ENCODE data around the gene ANKLE1.

Gene ANKLE1, protein sequence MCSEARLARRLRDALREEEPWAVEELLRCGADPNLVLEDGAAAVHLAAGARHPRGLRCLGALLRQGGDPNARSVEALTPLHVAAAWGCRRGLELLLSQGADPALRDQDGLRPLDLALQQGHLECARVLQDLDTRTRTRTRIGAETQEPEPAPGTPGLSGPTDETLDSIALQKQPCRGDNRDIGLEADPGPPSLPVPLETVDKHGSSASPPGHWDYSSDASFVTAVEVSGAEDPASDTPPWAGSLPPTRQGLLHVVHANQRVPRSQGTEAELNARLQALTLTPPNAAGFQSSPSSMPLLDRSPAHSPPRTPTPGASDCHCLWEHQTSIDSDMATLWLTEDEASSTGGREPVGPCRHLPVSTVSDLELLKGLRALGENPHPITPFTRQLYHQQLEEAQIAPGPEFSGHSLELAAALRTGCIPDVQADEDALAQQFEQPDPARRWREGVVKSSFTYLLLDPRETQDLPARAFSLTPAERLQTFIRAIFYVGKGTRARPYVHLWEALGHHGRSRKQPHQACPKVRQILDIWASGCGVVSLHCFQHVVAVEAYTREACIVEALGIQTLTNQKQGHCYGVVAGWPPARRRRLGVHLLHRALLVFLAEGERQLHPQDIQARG

DNA sequence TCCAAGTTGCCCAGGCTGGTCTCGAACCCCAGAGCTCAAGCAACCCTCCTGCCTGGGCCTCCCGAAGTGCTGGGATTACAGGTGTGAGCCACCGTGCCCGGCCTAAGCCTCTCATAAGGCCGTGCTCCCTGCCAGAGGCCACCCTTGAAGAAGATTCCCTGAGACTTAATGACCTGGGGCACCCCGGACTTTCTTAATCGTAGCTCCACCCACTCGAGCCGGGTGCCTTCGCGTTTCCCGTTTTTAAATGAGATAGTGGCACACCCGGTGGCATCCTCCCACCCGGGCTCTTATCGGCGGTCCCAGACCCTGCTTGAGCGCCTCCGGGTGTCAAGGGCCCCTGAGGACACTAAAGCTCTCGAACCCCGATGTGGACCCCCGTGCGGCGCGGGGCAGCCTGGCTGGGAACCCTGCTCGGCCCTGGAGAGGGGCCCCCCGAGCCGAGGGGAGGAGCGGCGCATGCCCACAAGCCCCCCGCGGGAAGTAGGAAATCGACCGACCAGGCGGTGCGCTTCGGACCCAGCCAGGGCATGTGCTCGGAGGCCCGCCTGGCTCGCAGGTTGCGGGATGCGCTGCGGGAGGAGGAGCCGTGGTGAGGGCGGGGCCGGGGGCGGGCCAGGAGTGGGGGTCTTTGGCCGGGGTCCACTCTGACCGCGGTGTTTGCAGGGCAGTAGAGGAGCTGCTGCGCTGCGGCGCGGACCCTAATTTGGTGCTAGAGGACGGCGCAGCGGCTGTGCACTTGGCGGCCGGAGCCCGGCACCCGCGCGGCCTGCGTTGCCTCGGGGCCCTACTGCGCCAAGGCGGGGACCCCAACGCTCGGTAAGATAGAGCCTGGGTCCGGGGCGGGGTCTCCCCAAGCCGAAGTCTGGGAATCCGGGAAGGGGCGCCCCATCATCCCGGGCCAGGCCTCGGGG, at the start of gene ANKLE1:
Gene ANKLE1, plus strand, starts transcription at position 511 of the 914 bp plus-strand sequence. Its CDS starts 20 bp downstream, at position 531.
- no peak for DNase-seq (ENCODE audit: low read depth)

DNA sequence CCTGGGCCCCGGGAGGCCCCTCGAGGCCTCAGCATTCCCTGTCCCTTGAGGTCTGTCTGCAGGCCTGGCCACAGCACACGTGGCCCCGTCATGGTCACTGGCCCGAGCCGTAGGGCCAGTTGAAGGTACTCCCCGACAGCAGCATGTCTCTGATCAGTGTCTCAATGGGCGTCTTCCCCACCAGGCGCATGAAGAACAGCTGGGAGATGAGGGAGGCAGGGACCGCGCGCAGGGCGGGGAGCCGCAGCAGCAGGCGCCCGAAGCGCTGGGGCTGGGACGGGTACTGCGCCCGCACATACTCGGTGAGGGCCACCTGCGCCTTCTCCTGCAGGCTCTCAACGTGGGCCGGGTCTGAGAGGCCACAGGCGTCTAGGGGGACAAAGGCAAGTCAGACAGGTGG, 49.4 kb upstream of the ANKLE1 start:
- no peak for DNase-seq (ENCODE audit: low read depth)

DNA sequence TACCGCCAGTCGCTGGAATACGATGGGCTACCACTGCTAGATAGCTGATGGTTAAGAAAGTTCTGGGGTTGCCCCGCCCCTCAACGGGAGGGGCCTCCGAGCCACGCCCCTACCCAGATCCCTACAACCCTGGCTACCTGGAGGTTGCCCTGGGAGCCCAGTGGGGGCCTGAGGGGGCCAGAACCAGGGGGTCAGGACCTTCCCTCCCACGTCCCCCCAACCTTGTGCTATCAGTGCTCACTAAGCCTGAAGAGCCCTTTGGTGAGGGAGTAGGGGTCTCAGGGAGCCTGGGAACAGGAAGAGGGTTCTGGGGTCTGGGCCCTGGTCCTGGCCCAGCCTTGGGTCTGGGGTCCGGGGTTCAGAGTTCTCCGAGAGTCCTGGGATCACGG, 46.8 kb upstream of the ANKLE1 start:
- no peak for DNase-seq (ENCODE audit: low read depth)

DNA sequence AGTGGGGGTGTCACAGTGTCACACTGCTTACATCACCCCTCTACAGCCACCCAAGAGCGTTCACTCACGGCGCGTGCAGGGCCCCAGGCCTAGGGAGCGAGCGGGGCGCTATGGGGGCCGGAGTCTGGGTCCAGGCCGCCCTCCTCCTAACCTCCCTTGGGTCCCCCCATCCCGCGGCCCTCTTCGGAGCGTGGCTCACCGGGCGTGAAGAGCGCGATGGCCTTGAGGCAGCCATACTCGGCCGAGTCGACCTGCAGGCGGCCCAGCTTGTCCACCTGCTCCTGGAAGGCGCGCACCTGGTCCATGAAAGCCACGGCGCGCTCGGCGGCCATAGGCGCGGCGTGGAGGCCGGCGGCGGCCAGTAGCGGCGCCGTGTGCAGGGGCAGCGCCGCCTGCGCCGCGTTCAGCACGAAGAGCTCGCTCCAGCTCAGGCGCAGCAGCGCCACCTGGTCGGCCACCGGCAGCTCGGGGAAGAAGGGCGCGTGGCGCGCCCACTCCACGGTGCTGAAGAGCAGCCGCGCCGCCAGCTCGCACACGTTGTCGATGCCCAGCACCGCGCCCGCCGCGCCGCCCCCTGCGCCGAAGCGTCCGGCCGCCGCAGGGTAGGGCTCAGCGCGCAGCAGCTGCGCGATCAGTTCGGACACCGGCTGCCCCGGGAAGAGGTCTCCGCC, 46.3 kb upstream of the ANKLE1 start:
- DNase-seq (ENCODE audit: low read depth) = peak; percentile 41

DNA sequence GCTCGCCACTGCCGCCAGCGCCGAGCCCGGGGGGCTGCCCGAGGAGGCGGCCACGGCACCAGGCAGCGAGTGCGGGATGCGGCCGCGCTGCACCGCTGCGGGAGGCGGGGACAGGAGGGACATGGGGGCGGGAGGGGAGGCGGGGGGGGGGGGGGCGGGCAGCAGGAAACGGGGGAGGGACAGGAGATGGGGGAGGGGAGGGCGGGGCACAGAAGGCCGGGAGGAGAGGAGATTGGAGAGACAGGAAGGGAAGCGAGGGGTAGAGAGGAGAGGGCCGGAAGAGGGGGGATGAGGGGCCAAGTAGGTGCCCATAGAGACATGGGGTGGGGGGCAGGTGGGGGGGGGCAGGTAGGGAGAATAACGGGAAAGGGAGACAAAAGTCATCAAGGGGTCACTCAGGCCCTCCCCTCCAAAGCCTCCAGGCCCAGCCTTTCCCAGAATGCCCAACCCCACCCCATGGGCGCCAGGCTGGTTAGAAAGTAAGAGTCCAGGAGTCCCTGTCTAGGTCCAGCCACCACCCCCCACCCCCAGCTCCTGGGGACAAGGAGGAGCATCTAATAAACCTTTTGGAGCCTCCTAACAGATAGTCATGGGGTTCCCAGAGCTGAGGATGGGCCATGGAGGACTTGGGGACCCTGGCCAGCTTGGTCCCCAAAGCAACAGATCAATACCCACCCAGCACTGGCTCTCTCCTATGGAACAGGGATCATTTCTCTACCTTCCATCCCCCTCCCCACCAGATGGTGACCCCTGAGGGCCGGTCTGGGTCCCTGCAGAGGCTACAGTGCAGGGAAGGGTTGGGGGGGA, 45.5 kb upstream of the ANKLE1 start:
- DNase-seq (ENCODE audit: low read depth) = no peak

DNA sequence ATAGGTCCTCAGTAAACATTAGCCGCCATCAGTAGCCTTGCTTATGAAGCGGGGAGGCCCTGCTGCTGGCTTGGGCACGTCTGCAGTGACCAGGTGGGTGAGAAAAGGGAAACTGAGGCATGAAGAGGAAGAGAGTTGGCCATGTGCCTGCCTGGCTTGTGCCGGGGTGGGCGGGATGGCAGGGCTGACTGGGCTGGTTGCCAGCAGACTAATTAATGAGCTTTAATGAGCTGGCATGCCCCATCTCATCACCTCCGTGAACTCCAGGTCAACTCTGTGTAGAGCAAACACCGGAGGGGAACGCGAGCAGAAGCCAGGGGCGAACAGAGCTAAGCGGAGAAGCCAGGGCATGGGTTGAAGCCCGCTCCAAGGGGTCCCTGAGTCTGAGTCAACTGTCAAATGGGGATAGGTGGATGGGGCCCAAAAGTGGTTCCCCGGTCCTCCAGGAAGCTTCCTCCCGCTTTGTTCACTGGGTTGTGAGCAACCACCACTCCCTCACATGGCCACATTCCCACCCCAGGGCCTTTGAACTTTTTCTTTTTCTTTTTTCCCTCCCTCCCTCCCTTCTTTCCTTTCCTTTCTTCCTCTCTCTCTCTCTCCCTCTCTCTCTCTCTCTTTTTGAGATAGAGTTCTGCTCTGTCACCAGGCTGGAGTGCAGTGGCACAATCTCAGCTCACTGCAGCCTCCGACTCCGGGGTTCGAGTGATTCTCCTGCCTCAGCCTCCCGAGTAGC, 44.7 kb upstream of the ANKLE1 start:
- no peak for DNase-seq (ENCODE audit: low read depth)

DNA sequence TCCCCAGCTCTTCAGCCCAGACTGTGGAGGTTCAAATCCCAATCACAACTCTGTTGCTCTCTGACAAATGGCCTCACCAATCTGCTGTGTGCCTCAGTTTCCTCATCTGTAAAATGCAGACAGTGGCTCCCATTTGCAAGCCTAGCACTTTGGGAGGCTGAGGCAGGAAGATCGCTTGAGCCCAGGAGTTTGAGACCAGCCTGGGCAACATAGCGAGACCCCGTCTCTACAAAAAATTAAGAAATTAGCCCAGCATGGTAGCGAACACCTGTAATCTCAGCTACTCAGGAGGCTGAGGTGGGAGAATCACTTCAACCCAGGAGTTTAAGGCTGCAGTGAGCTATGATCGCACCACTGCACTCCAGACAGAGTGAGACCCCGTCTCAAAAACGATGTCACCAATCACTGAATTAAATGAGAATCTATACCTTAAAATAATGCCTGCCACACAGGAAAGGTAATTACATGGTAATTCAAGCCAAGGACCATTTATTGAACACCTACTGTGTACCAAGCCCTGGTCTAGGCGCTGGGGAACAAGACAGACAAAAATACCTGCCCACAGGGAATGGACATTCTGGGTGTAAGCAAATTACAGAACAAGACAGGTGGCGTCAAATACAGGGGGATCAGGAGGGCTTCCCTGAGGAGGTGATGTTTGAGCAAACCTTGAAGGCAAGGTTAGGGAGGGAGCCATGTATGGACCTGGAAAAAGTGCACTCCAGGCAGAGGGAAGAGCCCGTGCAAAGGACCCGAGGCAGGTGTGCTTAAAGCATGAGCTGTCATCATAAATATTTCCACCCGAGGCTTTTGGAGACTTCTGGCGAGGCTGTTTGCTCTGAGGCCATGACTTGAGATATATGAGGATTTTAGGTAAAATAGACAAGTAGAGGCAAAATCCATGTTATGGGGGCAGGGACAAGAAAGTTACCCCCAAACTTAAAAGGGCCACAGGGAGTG, 43.7 kb upstream of the ANKLE1 start:
- DNase-seq (ENCODE audit: low read depth) = no peak

DNA sequence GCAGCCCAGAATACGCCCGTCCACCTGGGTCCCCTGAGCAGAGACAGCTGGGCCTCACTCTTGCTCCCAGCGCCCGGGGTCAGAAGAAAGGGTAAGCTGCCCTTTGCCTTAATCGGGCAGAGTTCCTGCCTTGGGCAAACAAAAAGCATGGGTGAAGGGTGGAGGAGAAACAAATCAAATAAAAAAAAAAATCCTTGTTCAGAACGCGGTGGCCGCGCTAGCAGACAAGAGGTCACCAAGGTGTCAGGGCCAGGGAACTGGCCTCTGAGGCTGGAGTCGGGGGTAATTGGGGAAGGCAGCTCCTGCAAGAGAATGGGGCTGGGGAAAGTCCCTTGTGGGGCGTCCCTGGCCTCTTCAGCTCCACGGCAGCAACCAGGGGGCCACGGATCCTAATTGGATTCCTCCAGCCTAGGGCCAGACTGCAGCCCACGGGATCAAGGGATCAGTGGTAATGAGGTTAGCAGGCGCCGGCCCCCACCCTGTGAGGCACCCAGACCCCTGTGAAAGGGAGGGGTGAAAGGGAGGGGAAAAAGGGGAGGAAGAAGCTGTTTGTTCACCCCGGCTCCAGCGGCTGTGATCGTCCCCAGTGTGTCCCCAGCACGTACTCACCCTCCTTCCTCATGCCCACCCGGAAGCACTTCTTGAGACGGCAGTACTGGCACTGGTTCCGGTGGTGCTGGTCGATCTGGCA, 41.5 kb upstream of the ANKLE1 start:
- no peak for DNase-seq (ENCODE audit: low read depth)

DNA sequence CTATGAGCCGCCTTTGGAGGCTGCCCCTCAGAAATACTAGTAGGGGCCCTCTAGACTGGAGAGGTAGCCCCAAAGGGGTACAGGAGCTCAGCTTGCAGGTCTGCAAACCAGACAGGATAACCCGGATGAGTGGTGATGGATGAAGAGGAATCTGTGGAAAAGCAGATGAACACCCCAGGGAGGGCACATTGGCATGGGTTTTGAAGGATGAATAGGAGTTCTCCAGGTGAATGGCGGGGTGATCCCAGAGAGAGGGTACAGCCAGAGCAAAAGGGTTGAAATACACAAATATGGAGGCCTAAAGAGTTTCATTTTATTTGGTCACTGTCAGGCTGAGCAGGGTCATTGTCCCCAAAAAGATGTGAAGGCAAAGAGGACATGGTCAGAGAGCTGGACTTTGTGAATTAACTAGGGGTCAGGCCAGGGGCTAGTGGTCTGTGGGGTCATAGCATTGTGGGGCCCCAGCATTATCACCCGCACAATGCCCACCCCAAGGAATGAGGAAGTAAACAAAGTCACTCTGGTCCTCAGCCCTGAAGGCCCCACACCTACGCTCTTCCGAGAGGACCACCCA, 40.8 kb upstream of the ANKLE1 start:
- DNase-seq (ENCODE audit: low read depth) = no peak

DNA sequence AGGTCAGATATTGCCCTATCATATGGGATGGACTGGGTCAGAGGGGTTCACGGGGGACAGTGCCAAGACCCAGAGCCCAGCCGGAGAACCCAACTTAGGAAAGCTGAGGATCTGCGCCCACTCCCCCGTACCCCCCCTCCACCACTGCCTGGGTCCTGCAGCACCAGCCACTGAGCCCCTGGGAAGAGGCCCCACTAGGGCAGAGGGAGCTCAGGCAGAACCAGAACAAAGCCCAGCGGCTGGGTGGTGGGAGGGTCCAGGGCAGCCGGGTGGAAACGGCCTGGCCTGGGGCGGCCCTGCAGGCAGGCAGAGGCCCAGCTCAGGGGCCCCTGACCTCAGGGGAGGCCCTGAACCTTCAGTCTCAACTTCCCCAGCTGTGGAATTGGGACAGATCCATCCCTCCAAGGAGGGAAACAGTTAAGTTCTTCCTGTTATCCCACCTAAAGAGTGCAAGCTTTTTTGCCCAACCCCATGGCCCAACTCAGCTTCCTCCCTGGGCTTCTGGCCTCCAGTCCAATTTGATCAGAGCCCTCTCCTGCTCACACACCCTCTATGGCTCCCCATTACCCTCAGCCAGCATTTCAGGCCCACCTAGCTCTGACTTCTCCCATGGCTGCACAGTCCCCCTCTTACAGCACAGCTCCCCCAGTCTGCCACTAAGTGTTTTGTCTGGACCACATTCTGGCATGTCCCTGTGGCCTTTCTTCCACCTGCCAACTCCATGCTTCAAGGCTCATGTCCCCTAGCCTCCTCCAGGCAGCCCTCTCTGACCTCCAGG, 39.1 kb upstream of the ANKLE1 start:
- DNase-seq (ENCODE audit: low read depth) = no peak

DNA sequence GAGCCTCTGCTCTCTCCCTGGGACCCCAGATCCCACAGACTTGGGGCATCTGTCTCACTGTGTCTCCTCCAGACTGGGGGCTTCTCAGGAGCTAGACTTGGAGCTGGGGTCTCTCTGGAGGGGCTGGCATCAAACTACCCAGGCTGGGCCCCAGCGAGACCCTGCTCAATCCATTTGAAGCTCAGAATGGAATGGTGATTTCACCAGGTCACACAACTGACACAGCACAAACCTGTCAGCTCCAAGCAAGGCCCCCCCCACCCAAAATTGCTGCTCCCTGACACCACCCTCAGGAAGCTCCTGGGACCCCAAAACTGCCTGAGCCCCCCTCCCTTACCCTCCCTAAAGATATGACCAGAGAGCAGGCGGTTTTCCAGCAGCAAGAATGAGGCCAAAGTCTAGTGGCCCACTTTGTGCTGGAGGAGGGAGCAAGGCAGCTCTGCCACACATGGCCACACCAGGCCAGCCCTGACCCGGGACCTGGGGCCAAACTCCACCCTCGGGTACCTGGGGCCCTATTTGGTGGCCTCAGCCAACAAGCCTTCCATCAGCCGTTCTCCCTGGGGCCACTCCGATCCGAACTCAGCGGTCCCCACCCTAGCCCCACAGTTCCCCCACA, 38.4 kb upstream of the ANKLE1 start:
- DNase-seq (ENCODE audit: low read depth) = no peak

DNA sequence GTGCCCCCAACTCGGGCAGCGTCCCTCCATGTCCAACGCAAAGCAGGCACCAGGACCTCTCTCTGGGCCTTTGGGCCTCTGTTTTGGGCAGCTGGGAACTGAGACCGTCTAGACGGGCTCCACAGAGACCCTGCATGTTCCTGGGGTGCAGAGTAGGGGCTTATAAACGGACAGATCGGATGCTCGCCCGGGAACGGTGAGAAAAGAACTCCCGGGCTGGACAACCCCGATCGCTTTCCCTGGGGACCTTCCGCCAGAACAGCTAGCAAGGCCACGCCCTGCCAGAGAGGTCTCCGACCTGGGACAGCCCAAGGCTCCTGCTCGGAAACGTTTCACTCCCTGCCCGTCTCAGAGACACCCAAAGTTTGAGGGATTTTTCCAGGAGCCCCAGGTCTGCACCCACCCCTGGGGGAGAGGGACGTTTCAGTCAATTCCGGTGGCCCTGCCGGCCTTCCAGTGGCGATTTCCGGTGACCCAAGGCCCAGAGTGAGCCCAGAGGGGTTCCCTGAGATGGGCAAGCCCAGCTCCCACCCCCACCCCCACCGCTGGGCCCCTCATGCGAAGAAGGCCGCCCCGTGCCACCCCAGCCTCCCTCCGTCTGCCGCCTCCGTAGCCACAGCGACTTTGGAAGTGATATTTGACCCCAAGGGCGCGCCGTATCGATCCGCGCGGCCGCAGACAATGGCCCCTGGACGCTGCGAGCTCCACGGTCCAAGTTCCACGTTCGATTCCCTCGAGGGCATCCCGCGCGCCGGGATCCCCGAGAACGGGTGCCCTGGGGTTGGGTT, 37.7 kb upstream of the ANKLE1 start:
- no peak for DNase-seq (ENCODE audit: low read depth)

DNA sequence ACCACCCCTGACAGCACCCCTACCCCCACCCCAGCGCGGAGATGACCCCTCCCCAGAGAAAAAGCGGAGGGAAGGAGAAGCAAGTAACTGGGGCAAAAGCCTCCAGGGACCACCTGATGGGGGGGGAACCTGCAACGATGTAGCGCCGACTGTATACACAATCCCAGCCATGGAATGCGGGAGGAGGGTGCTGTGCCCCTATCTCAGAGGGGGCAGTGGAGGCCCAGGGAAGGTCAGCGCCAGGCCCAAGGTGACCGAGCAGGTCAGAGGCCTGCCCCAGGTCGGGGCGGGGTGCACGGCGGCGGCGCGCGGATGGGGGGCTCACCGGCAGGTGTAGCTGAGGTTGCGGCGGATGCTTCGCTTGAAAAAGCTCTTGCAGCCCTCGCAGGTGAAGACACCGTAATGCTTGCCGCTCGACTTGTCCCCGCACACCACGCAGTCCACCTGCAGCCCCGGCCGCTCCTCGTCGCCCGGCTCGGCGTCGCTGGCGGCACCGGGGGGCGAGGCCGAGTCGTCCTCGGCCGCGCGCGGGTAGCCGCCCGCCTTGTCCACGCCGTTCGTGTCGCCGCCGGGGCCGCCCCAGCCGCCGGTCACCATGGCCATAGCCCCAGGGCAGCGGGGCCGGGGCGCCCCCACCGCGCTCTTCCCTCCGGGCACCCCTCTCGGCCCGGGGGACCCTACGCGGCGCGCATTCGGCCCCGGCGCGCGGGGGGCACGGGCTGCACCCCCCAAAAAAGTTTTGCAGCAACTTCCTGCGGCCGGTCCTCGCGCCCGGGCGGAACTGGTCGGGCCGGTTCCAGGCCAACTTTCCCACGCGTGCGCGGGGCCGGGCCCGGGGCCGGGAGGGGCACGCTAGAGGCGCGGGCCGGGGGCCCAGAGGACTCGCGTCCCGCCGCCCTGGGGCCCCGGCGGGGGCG, 36.8 kb upstream of the ANKLE1 start:
- no peak for DNase-seq (ENCODE audit: low read depth)

DNA sequence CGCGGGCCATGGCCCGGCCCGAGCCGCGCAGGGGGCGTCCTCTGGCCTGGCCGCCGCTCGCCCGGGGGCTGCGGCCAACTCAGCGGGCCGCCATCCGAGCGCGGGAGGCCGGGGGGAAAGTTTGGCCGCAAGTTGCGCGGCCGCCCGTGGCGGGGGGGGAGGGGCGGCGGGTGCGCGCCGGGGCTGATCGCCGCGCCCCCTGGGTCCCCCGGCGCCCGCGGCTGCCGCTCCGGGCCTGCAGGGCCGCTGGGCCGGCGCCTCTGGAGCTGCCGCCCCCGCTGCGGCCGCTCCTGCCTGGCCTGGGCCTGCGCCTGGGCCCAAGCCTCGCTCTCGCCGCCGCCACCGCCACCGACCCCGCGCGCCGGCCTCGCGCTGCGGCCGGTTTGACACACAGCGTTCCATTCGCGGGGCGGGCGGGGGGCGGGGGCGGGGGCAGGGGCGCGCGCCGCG, 36.1 kb upstream of the ANKLE1 start, which contains the start of gene NR2F6:
Gene NR2F6, minus strand, starts transcription at position 385 of the 450 bp plus-strand sequence. CDS start 699 bp downstream, outside the sequence.
- DNase-seq (ENCODE audit: low read depth) = no peak

Data from stromal cell of bone marrow (primary cell).